ENCODE results near the gene OGDH.

- TF ChIP-seq POLR2AphosphoS5 (IDR thresholded peaks at IDR 0.05; ENCODE audit: borderline replicate concordance, low read depth, low read length) (no peak), EZH2 (IDR thresholded peaks at IDR 0.05) (no peak), FOXP2 (optimal IDR thresholded peaks at IDR 0.05; ENCODE audit: control extremely low read depth, extremely low read length, insufficient read depth) (no peak)
Observed at GRCh38 chr7:44706788-44707557, 100.5 kb downstream of the OGDH start.
